Measurements from ENCODE around the gene KDM3B. TPM values are rescaled to one million over a fixed set of nuclear protein-coding genes. Genes with fewer than 3 reads are reported as not detected.

Gene KDM3B
- total RNA-seq, 1 experiment from 2014 or later = 89.2 TPM

GRCh38 chr5:138354387-138354786 lies 1.9 kb downstream of the KDM3B start:
- H3K27ac Mint-ChIP-seq = peak overlapping the region; percentile 12 to 99 (median 98); a peak in 6 of 7 replicates
- Histone ChIP-seq H4K20me1 (ENCODE audit: control insufficient read depth, insufficient read depth, insufficient read length) (no peaks in the 10 kb centered on the region), H3K18ac (ENCODE audit: insufficient read length, low read depth, low read length) (no peak overlapping the region)

More at GRCh38 chr5:138354387-138354786, 1.9 kb downstream of the KDM3B start:
- H3K4me1 ChIP-seq (ENCODE audit: insufficient read depth, low read length) = peaks cover 6% of the 10 kb centered on the region
- no peak overlapping the region for H2BK5ac ChIP-seq (ENCODE audit: insufficient read length, low read length)
- H2BK120ac ChIP-seq (ENCODE audit: low read depth, low read length, poor library complexity, severe bottlenecking) = no peak overlapping the region
- Mint-ChIP-seq H3K4me1 (peaks cover 24 to 28% of the 10 kb centered on the region in 2 experiments), H3K36me3 (ENCODE audit: insufficient read depth in 1 of 3, low read depth in 3 of 3) (peaks cover under 1 to 20% (median 14%) of the 10 kb centered on the region in 3 experiments; a peak in 5 of 7 replicates), H3K4me3 (peak overlapping the region; percentile 88 to 98), H3K27me3 (ENCODE audit: low read depth) (no peaks in the 10 kb centered on the region), H3K9me3 (peaks cover 0 to 4% of the 10 kb centered on the region in 2 experiments; a peak in 1 of 5 replicates)
- no peak overlapping the region for H3T11ph ChIP-seq (ENCODE audit: low read length)
- no peaks in the 10 kb centered on the region for H3K27me3 ChIP-seq (ENCODE audit: insufficient read depth, low read length)
- H3K79me1 ChIP-seq (ENCODE audit: insufficient read depth, low read depth, low read length, poor library complexity, severe bottlenecking) = peaks cover 4% of the 10 kb centered on the region
- H3K23me2 ChIP-seq (ENCODE audit: insufficient read length, low read depth, low read length, poor library complexity, severe bottlenecking) = peaks cover 9% of the 10 kb centered on the region
- H3K56ac ChIP-seq (ENCODE audit: insufficient read length, low read depth, low read length) = no peak overlapping the region
- no peak overlapping the region for H3K23ac ChIP-seq (ENCODE audit: insufficient read length, low read depth, low read length)
- H3K79me2 ChIP-seq (ENCODE audit: insufficient read depth, low read length) = peaks cover 26% of the 10 kb centered on the region; the same call in 1 of the 2 replicates
- no peak overlapping the region for H2BK12ac ChIP-seq (ENCODE audit: insufficient read length, low read depth, low read length)
- H2BK15ac ChIP-seq (ENCODE audit: low read depth, low read length) = no peak overlapping the region
- peak overlapping the region; percentile 24 for H3K9ac ChIP-seq (ENCODE audit: extremely low read depth, insufficient read length, low read length)
- no peak overlapping the region for H2AK5ac ChIP-seq (ENCODE audit: insufficient read length, low read length)
- H4K8ac ChIP-seq (replicated peaks; ENCODE audit: insufficient read length, low read depth, low read length) = no peak overlapping the region
- no peak overlapping the region for H3K4ac ChIP-seq (ENCODE audit: low read depth, low read length)
- H4K5ac ChIP-seq (ENCODE audit: insufficient read length, low read depth, low read length) = no peak overlapping the region
- H4K91ac ChIP-seq (ENCODE audit: insufficient read length, low read depth, low read length) = no peak overlapping the region
- no peaks in the 10 kb centered on the region for H3K9me3 ChIP-seq (ENCODE audit: control insufficient read depth, low read depth, low read length)
- peak overlapping the region; percentile 44 for H3K27ac ChIP-seq (ENCODE audit: insufficient read length, low read depth, low read length)
- no CpG with 5 or more reads among the region's 5 CpGs for WGBS (ENCODE audit: extremely low coverage, insufficient read length, low lambda C conversion rate)
- TF ChIP-seq CTCF (conservative IDR thresholded peaks at IDR 0.05) = no peak
- no peak for DNase-seq
- H3K14ac ChIP-seq (ENCODE audit: insufficient read depth, low read length) = no peak overlapping the region
- no peak overlapping the region for H2AFZ ChIP-seq (ENCODE audit: low read length)
- H3K4me2 ChIP-seq (ENCODE audit: insufficient read depth, insufficient read length, low read length) = peak overlapping the region; percentile 88
- H2BK20ac ChIP-seq (ENCODE audit: low read depth, low read length, poor library complexity, severe bottlenecking) = no peak overlapping the region
